C1 segment of cervical spinal cord (tissue), 14 donors: Measurements from ENCODE around the gene NPAS3.
A peak's percentile ranks its signal among the peaks of the same experiment; 100 is the strongest.

ENCODE experiments used
- DNase-seq, 14 donors: peaks; one replicate each; lab custom pipeline; 2025; lab: John Stamatoyannopoulos, UW

NPAS3 gene

GRCh38 chr14:33508126-33509062 is 569.7 kb downstream of the NPAS3 start:
- DNase-seq, result no peak

- no peak for DNase-seq
These were observed 570.8 kb downstream of the NPAS3 start for GRCh38 chr14:33509454-33509853.

- DNase-seq, result peak in 1 of 14 donors; percentile 11
These were observed 571.4 kb downstream of the NPAS3 start for GRCh38 chr14:33510063-33510481.

- no peak for DNase-seq
These were observed 572.3 kb downstream of the NPAS3 start for GRCh38 chr14:33510991-33511390.

- DNase-seq, result no peak
These were observed 573.4 kb downstream of the NPAS3 start for GRCh38 chr14:33511851-33512640.

- DNase-seq, result no peak
These were observed 576.8 kb downstream of the NPAS3 start for GRCh38 chr14:33515441-33515840.

- no peak for DNase-seq
These were observed 577.2 kb downstream of the NPAS3 start for GRCh38 chr14:33515899-33516298.

GRCh38 chr14:33516898-33517436 is 578.3 kb downstream of the NPAS3 start:
- no peak for DNase-seq

GRCh38 chr14:33521192-33521591 is 582.5 kb downstream of the NPAS3 start:
- no peak for DNase-seq

GRCh38 chr14:33524244-33524643 is 585.6 kb downstream of the NPAS3 start:
- DNase-seq, result no peak

GRCh38 chr14:33525626-33526025 is 586.9 kb downstream of the NPAS3 start:
- DNase-seq, result no peak

GRCh38 chr14:33527023-33527634 is 588.5 kb downstream of the NPAS3 start:
- DNase-seq, result no peak

GRCh38 chr14:33528655-33529054 is 590.0 kb downstream of the NPAS3 start:
- DNase-seq, result no peak

GRCh38 chr14:33529787-33530757 is 591.4 kb downstream of the NPAS3 start:
- DNase-seq, result no peak

GRCh38 chr14:33532553-33532952 is 593.9 kb downstream of the NPAS3 start:
- no peak for DNase-seq

- DNase-seq, result no peak
These were observed 595.4 kb downstream of the NPAS3 start for GRCh38 chr14:33534104-33534503.

GRCh38 chr14:33534632-33535031 is 596.0 kb downstream of the NPAS3 start:
- DNase-seq, result no peak

GRCh38 chr14:33539918-33540357 is 601.3 kb downstream of the NPAS3 start:
- DNase-seq, result no peak

GRCh38 chr14:33541171-33541570 is 602.5 kb downstream of the NPAS3 start:
- no peak for DNase-seq
